ENCODE data around the gene GTPBP3. TPM values are rescaled to one million over a fixed set of nuclear protein-coding genes. Genes with fewer than 3 reads are reported as not detected.

Gene GTPBP3
- total and polyA plus RNA-seq, 9 of the 15 experiments (the other 6 are each of a cell fraction or from before 2014, with no cell fraction given): 4.9 to 124 (median 22.6) TPM

- ATAC-seq (peak; percentile 81), DNase-seq (ENCODE audit: extremely low read depth in 1 of 4, low spot score in 3 of 4) (peak; percentile 94 to 99 (median 96)), FAIRE-seq (peak; percentile 81)
- intact Hi-C loops (cut with micrococcal nuclease) (no loop called here), in situ Hi-C loops (cut with MboI) (loop anchor here (5.0 kb wide), 1 partner anchor 217 kb away; no protein-coding TSS in a partner anchor)
- BruUV-seq (replicated peaks): no TSS peak
- Histone ChIP-seq H3K9ac (ENCODE audit: insufficient read depth in 1 of 2, low read depth in 2 of 2, low read length in 2 of 2) (peak overlapping the region in 1 of 2 experiments; percentile 84; a peak in 2 of 4 replicates), H4K20me1 (replicated peaks; ENCODE audit: control insufficient read depth, insufficient read depth, low read length) (no peaks in the 10 kb centered on the region), H3K4me1 (replicated peaks in 1 of 2; ENCODE audit: control insufficient read depth in 2 of 2, insufficient read depth in 2 of 2, low read length in 2 of 2) (peaks cover 13 to 49% of the 10 kb centered on the region in 2 experiments; a peak in 4 of 5 replicates), H3K36me3 (ENCODE audit: control insufficient read depth, insufficient read depth, low read length) (peaks cover 8% of the 10 kb centered on the region; the same call in 1 of the 3 replicates), H3K27me3 (ENCODE audit: control insufficient read depth in 2 of 2, insufficient read depth in 2 of 2, low read length in 2 of 2) (no peaks in the 10 kb centered on the region), H3K4me3 (no peak overlapping the region), H3K4me2 (ENCODE audit: insufficient read depth, low read length) (peak overlapping the region; percentile 51), H3K9me3 (replicated peaks; ENCODE audit: control insufficient read depth, insufficient read depth, low read depth, low read length) (no peaks in the 10 kb centered on the region), H3K9me1 (ENCODE audit: control insufficient read depth, insufficient read depth, low read length) (peaks cover 6% of the 10 kb centered on the region), H2AFZ (ENCODE audit: low read depth, low read length) (peak overlapping the region; percentile 96), H3K27ac (ENCODE audit: extremely low read depth, low read depth, low read length) (peak overlapping the region; percentile 35; the same call in 1 of the 3 replicates), H3K79me2 (ENCODE audit: control insufficient read depth, insufficient read depth, low read length) (peaks cover 11% of the 10 kb centered on the region)
- POLR2A ChIA-PET: interaction anchor here (0.6 to 0.8 kb wide), 6 partner anchors 31 to 315 kb away, joined by 3 read pairs; no protein-coding TSS in a partner anchor
- 16% methylated on average over 14 of the region's 22 CpGs for WGBS (ENCODE audit: insufficient coverage, low coverage, missing lambda C conversion rate)
- CTCF ChIA-PET (ENCODE audit: low intra/inter-chr PET ratio): no interaction called here
- TF ChIP-seq CREM (IDR thresholded peaks at IDR 0.05; ENCODE audit: low read depth): peak; percentile 43; the same call in 1 of the 2 replicates
- TF ChIP-seq TAL1 (IDR thresholded peaks at IDR 0.05): no peak
- no peak for TF ChIP-seq ARID4B (CRISPR knock-in tag; IDR thresholded peaks at IDR 0.05)
- TF ChIP-seq CXXC5 (CRISPR knock-in tag; IDR thresholded peaks at IDR 0.05): peak; percentile 76
- TF ChIP-seq POLR2A (conservative IDR thresholded peaks at IDR 0.05): 0 out of 2 replicates have a peak, but pooled peaks have one; percentile 45
- TF ChIP-seq CHD2 (IDR thresholded peaks at IDR 0.05; ENCODE audit: low read depth, low read length): peak; percentile 67
- no peak for TF ChIP-seq RBM39 (optimal IDR thresholded peaks at IDR 0.05; ENCODE audit: low read depth, low read length)
- TF ChIP-seq CCNT2 (IDR thresholded peaks at IDR 0.05; ENCODE audit: borderline replicate concordance, extremely low read depth, insufficient read length, low read depth, low read length): no peak
- no peak for TF ChIP-seq ATF7 (IDR thresholded peaks at IDR 0.05)
- no peak for TF ChIP-seq RBM34 (IDR thresholded peaks at IDR 0.05; ENCODE audit: borderline replicate concordance, insufficient read depth, low read length)
- TF ChIP-seq POLR2G (IDR thresholded peaks at IDR 0.05; ENCODE audit: low read depth, low read length): peak; percentile 42; the same call in 1 of the 2 replicates
- TF ChIP-seq SMC3 (conservative IDR thresholded peaks at IDR 0.05; ENCODE audit: insufficient read depth, low read depth, low read length): no peak
- TF ChIP-seq POLR2AphosphoS2 (IDR thresholded peaks at IDR 0.05; ENCODE audit: low read length): no peak
- 0 out of 2 replicates have a peak, but pooled peaks have one; percentile 21 for TF ChIP-seq RB1 (IDR thresholded peaks at IDR 0.05; ENCODE audit: low read depth)
- 0 out of 2 replicates have a peak, but pooled peaks have one; percentile 31 for TF ChIP-seq MTA3 (IDR thresholded peaks at IDR 0.05; ENCODE audit: borderline replicate concordance)
- no peak for TF ChIP-seq ETV5 (CRISPR knock-in tag; IDR thresholded peaks at IDR 0.05; ENCODE audit: low read depth)
- peak; percentile 58; the same call in 1 of the 2 replicates for TF ChIP-seq ZBTB7A (IDR thresholded peaks at IDR 0.05; ENCODE audit: borderline replicate concordance, control insufficient read depth, low read depth, low read length)
- peak; percentile 47 for TF ChIP-seq NEUROD1 (IDR thresholded peaks at IDR 0.05; ENCODE audit: borderline replicate concordance, low read depth, low read length, partially characterized antibody)
- no peak for TF ChIP-seq ZNF583 (CRISPR knock-in tag; IDR thresholded peaks at IDR 0.05)
- no peak for TF ChIP-seq RBM17 (IDR thresholded peaks at IDR 0.05; ENCODE audit: borderline replicate concordance, low read depth, low read length)
Measured at GRCh38 chr19:17289489-17289888, 47.9 kb upstream of the GTPBP3 start.
